Hematopoietic multipotent progenitor cell treated with erythropoietin and hydrocortisone succinate and interleukin-3 and kit ligand, for 6 days (in vitro differentiated cells): Measurements from ENCODE around the gene KRTAP17-1.

Experiments used
- DNase-seq: peaks from one replicate; pipeline ENCODE4 v3.0.0-alpha.2; 2015

KRTAP17-1 gene

DNA sequence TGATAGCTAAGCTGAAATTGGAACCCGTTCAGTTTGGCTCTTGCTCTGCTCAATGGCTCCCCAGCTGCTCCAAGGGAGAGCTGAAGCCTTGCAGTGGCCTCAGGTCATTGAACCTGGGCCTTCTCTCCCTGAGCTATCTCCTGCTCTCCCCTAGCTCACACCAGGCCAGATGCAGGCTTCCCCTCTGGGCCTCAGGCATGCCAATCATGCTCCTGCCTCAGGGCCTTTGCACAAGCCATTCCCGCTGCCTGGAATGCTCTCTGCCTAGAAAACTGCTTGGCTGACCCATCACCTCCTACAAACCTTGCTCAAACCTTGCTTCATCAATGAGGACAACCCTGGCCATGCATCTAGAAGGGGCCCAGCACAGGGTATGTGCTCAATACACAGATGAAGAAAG, 16.7 kb upstream of the KRTAP17-1 start:
- no peak for DNase-seq

- no peak for DNase-seq
Measured at GRCh38 chr17:41331606-41332005, 16.1 kb upstream of the KRTAP17-1 start.

DNA sequence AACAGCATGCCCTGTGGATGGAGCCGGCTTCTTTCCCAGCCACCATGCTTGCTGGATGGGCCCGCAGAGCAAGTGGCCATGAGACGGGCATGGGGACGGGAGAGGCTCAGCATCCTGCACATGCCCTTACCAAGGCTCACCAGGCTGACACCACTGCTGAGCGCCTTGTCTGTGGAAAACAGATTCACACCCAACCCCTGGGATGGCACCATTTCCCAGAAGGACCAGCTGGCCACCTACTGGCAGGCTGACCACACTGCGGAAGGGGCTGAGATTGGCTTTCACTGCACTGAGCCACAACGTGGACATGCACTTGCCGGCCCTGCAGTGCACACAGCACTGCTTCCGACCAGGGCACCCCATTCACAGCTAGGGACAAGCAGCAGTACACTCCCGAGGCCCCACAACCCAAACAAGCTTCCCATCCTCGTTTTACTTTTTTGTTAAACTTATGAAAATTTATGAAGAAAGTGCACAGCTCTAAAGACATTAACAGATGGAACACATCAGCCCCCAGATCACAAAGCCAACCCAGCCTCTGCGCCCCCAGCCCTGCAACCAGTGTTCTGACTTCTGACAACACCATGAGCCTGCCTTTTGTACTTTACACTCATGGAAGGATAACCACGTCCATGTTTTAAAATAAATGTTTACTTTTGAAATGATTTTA, 13.9 kb upstream of the KRTAP17-1 start:
- DNase-seq: peak; percentile 66

DNA sequence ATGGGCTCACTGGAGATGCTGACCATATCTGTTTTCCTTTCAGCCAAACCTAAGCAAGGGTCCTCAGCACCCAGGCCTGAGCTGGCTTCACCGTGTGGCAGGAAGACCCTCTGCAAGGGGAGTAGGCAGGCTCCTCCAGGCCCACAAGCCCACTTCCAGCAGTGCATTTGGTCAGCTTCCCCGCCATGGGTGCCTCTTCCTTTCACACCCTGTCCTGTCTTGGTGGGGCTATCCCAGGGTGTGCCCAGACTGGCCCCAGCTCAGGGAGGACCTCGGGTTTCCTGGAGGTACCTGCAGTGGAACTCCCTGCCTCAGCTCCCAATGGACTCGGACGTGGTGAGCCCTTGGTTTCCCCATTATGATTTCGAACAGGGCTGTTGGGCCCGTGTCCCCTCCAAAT, 12.7 kb upstream of the KRTAP17-1 start:
- no peak for DNase-seq

- no peak for DNase-seq
Measured at GRCh38 chr17:41327411-41328120, 12.1 kb upstream of the KRTAP17-1 start.

DNA sequence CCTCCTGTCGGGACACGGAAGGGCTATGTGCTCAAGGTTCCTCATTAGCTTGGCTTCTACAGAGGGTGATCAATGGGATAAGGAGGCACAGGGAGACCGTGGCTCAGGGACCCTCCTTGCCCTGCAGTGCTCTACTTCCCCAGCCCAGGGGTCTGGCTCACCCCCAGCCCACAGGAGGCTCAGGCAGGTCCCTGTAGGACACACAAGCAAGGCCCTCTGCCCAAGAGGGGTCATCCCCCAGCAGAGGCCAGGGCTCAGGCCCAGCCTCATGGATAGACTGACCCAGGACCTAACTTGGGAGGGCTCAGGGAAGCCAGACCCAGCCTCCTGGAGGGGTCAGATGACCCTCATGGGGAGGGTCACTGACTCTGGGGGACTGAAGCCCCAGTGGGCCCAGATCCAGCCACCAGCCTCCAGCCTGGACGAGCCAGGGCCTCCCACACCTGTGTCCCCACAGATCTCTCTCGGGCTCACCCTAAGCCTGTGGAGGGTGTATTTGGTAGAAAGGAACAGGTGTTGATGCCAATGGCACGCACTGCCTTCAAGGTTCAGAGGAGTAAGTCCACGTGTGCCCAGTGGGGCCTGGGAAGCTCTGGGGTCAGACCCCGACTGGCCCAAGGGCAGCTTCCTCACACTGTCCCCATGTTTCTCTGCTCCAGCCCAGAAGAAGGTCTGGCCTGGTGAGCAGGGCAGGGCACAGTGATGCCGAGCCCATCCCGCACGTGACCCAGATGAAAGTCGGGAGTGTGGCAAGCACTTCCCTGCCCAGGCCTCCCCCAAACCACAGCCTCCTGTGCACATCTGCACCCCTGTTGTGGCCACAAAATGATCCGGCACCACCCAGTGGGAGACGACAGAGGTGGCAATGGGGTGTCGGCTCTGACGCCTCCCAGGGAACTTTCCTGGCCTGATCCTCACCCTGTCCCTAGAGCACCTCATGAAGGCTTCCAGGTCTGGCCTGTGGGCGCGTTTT, 10.9 kb upstream of the KRTAP17-1 start:
- peak; percentile 9 for DNase-seq

- no peak for DNase-seq
Measured at GRCh38 chr17:41325611-41326010, 10.1 kb upstream of the KRTAP17-1 start.

GRCh38 chr17:41325126-41325525, 9.6 kb upstream of the KRTAP17-1 start:
- no peak for DNase-seq

DNA sequence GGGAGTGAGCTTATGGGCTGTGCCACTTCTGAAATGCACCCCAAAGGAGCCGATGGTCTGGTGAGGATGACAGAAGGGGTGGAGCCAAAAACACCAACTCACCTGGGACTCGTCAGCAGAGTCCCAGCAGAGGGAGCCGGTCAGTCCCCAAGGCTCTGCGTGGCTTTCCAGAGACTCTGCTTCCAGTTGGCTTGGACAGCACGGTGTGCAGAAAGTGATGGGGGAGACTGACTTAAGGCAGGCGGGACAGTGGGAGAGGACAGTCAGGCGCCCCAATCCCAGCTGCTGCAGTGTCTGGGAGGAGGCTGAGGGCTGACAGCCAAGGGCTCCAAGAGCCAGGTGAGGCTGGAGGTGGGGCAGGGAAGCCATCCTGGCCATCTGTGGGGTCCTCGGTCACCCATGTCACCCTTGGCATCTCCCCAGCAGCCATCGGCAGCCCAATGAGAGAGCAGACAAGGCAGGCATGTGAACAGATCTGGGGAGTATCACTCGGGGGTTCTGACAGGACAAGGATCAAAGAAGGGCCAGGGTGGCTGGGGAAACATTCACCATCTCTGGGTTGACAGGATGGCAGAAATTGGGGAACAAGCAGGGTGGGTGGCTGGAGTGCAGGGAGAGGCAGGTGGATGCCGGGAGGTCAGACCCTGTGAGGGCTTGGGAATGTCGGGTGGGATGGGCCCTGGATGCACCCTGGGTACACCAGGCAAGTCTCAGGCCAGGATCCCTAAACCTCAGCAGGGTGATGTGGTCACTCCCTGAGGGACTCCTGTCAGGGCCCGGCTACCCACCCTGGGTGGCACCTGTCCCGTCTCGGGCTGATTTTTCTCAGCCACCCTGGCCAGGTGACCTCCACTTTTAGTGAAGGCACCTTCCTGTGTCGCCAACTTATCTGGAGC, 8.9 kb upstream of the KRTAP17-1 start:
- DNase-seq: no peak

- DNase-seq: no peak
Measured at GRCh38 chr17:41322903-41323895, 7.7 kb upstream of the KRTAP17-1 start.

DNA sequence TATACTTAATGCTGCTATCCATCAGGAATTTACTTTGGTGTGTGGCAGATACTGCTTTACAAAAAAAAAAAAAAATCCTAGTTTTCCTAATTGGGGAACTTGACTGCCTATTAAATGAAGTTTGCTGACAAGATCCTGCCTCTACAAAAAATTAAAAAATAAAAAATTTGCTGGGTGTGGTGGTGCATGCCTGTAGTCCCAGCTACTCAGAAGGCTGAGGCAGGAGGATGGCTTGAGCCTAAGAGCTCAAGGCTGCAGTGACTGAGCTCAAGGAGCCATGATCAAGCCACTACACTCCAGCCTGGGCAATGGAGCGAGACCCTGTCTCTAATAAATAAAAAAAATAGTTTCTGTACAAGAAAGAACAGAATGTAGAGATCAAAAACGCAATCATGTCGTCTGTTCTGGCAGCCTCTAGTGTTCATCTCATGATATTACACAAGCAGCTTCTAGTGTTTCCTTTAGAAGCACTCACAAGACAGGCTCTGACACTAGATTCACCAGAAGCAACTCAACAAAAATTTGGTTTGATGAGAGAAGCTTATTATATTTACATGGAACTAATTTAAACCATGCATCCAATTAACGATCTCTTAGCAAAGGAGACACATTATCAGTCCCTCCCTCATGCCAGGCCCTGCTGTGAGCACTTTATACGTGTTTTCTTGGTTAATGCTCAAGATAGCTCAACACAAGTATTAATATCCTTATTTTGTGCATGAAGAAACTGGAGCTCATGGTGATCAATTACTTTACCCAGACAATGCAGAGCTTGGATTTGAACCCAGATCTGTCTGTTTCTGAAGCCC, 6.8 kb upstream of the KRTAP17-1 start:
- DNase-seq: peak; percentile 68

DNA sequence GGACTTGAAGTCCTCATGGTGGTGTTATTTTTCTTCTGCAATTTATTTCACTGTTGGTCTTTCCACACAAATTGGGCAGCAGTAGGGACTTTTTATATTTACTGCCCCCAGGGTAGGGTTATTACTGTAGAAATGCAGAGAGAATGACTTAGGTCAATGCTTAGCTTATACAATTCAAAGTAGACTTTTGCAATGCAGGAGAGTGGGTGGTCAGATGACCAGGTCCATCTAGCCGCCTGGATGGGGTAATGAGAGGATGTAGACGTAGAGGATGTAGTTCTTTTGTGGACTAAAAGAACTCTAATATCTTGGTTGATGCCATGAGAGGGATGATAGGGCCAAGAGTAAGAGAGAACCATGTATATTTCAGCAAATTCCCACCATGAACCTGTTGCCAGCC, 2.7 kb upstream of the KRTAP17-1 start:
- no peak for DNase-seq

- no peak for DNase-seq
Measured at GRCh38 chr17:41315814-41316445, 420 bp upstream of the KRTAP17-1 start.

- no peak for DNase-seq
Measured at GRCh38 chr17:41311111-41311510, 4.4 kb downstream of the KRTAP17-1 start.

DNA sequence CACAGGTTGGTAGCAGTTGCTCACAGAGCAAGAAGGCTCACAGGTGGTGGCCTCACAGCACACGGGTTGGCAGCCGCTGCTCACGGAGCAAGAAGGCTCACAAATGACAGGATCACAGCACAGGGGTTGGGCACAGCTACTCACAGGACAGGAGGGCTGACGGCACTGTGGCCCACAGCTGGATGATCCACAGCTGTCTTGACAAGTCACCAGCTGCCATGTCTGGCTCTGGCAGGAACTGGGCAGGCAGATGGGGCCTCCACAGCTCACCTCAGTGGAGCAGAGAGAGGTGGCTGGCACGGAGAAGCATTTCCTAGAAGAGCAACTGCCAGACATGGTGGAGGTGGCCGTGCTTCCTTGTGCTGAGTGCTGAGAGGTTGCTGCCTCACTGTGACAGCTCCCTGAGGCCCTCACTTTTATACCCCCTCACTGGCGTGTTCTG, 6.6 kb downstream of the KRTAP17-1 start, which contains the start of gene KRTAP16-1:
Gene KRTAP16-1, minus strand, starts transcription at position 392 of the 442 bp plus-strand sequence. Its CDS starts 56 bp downstream, at position 336.
- peak; percentile 21 for DNase-seq

DNA sequence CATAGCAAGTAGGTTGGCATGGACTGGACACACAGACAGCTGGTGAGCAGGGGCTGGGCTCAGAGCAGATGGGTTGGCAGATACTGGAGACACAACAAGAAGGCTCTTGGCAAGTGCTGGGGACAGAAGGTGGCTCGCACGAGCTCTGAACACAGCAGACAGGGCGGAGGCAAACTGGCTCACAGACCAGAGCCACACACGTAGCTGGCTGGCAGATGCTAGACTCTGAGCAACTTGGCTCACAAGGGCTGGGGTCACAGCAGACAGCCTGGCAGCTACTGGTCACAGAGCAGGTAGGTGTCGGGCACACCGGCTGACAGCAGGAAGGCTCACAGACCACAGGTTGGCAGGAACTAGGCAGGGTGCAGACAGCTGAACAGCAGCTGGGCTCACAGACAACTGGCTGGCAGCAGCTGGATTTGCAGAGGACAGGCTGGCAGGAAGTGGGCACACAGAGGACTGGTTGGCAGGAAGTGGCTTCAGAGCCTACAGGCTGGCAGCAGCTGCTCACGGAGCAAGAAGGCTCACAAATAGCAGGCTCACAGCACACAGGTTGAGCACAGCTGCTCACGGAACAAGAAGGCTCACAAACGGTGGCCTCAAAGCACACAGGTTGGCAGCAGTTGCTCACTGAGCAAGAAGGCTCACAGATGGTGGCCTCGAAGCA, 7.1 kb downstream of the KRTAP17-1 start:
- DNase-seq: peak; percentile 64

DNA sequence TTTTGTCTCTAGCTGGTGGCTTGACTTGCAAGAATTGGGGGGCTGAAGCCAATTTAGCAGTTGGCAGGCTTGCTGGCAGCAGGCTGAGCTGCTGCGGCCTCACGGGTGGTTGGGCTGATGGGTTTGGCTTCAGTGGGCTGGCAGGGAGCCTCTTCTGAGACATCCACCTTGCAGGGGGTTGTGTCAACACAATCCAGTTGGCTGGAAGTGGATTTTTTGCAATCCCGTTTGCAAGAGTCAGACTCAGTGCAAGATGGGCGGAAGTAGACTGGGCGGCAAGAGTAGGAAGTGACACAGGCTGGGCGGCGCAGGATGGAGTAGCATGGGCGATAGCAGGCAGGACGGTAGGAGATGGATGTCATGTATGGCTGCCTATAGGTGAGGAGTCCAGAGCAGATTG, 7.9 kb downstream of the KRTAP17-1 start:
- DNase-seq: no peak

DNA sequence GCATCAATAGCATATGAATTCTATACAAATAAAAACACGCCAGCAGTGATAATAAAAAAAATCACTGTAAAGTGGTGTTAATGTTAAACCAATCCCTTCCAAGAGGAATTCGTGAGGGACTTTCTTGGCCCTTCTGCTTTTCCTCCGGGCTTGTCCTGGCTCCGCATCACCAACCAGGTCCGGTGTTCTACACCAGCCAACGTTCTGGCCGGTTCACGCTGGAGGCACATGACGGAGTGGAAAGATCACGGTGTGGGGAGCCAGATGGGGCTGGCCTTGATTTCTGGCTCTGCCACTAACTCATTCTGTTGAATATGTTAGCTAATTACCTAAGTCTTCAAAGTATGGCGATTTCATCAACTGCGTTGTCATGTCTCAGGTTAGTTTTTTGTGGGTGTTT, 11.4 kb downstream of the KRTAP17-1 start:
- no peak for DNase-seq

- no peak for DNase-seq
Measured at GRCh38 chr17:41302981-41303380, 12.5 kb downstream of the KRTAP17-1 start.
